OCI-LY3 (cell line): ENCODE measurements around the gene MALAT1.

ENCODE experiments used
- CTCF ChIP-seq: fragments of 200-600, 300-600 bp; sonication (generic); IDR thresholded peaks from 2 replicates; pipeline ENCODE4 v1.5.1; 2014; ENCODE audit warnings: antibody characterized with exemption, low read length, low read depth
- EZH2phosphoT487 ChIP-seq: fragments of 200-600 bp; shearing (Covaris generic); IDR thresholded peaks from 2 replicates; pipeline ENCODE4 v1.6.1; 2018; ENCODE audit warnings: antibody characterized with exemption, mixed run types, low read depth

GRCh38 chr11:65499713-65500386 lies 1.0 kb downstream of the MALAT1 start:
- no peak for TF ChIP-seq CTCF
- no peak for TF ChIP-seq EZH2phosphoT487
